Nephron progenitor cell (in vitro differentiated cells): Measurements from ENCODE around the gene USP26.
A peak's percentile ranks its signal among the peaks of the same experiment; 100 is the strongest.

Source experiments
- DNase-seq: peaks from one replicate; pipeline ENCODE4 v3.0.0; 2021
- H3K27ac Mint-ChIP-seq: 2 replicates; pipeline ENCODE4 v1.8.0; 2021; ENCODE audit warnings: mild to moderate bottlenecking, moderate library complexity, mixed read lengths
- H3K27me3 Mint-ChIP-seq: 2 replicates; pipeline ENCODE4 v1.8.0; 2021; ENCODE audit warnings: mild to moderate bottlenecking, low read depth, mixed read lengths; ENCODE audit not compliant: poor library complexity
- H3K36me3 Mint-ChIP-seq: 2 replicates; pipeline ENCODE4 v1.8.0; 2021; ENCODE audit warnings: low read depth, mixed read lengths
- H3K4me1 Mint-ChIP-seq: 2 replicates; pipeline ENCODE4 v1.8.0; 2021; ENCODE audit warnings: mixed read lengths
- H3K4me3 Mint-ChIP-seq: 2 replicates; pipeline ENCODE4 v1.8.0; 2021; ENCODE audit warnings: mild to moderate bottlenecking, moderate library complexity, mixed read lengths
- H3K9me3 Mint-ChIP-seq: 2 replicates; pipeline ENCODE4 v1.8.0; 2021; ENCODE audit warnings: mild to moderate bottlenecking, moderate library complexity, mixed read lengths
- TF ChIP-seq, protein P1 (sequence below): fragments of 200-600 bp; sonication (generic); IDR thresholded peaks from 2 replicates; pipeline ENCODE4 v1.5.0; 2021; ENCODE audit warnings: antibody characterized with exemption

USP26 gene

DNA sequence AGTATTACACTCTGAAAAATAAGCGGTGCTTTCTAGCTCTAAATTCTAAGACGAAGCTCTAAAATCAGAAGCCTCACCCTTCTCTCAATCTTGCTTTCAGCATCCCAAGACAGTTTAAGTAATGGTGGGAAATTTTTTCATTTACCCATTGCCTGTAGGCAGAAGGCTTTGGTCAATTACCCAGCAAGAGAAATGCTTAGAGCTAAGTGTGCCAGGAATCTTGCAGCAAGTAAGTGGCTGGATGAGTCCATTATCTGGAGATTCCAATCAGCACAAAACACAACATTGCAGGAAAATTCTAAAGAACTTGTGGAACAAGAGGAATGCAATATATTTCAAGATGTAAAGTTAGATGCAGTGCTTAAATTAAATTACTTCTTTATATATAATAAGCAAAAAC is 28.4 kb downstream of the USP26 start:
- peaks cover 17% of the 10 kb centered on the region for H3K9me3 Mint-ChIP-seq
- TF ChIP-seq, protein P1, sequence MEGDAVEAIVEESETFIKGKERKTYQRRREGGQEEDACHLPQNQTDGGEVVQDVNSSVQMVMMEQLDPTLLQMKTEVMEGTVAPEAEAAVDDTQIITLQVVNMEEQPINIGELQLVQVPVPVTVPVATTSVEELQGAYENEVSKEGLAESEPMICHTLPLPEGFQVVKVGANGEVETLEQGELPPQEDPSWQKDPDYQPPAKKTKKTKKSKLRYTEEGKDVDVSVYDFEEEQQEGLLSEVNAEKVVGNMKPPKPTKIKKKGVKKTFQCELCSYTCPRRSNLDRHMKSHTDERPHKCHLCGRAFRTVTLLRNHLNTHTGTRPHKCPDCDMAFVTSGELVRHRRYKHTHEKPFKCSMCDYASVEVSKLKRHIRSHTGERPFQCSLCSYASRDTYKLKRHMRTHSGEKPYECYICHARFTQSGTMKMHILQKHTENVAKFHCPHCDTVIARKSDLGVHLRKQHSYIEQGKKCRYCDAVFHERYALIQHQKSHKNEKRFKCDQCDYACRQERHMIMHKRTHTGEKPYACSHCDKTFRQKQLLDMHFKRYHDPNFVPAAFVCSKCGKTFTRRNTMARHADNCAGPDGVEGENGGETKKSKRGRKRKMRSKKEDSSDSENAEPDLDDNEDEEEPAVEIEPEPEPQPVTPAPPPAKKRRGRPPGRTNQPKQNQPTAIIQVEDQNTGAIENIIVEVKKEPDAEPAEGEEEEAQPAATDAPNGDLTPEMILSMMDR: no peak

DNA sequence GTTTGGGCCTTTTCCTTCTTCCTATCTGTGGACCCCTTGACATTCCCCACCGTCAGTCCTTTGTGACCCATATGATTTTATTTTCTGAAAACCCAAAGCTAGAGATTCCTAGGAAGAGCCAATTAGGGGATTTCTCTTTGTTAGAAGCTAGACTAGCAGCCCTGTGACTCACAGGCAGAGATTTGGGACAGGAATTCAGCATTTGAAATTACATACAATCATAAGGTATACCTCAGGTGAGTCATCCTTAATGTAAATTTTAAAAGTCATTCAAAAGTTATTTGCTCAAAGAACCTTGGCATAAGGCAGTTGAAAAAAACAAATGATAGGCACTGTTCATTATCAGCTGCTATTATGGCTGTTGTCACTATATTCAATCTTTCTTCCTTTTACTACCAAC is 40.6 kb downstream of the USP26 start:
- H3K9me3 Mint-ChIP-seq: peaks cover 10% of the 10 kb centered on the region
- no peaks in the 10 kb centered on the region for H3K27me3 Mint-ChIP-seq
- no peak overlapping the region for H3K27ac Mint-ChIP-seq
- TF ChIP-seq, protein P1: no peak
- DNase-seq: no peak
- peaks cover 22% of the 10 kb centered on the region for H3K4me1 Mint-ChIP-seq
- no peak overlapping the region for H3K4me3 Mint-ChIP-seq
- H3K36me3 Mint-ChIP-seq: no peaks in the 10 kb centered on the region

More for the DNA sequence above, 28.4 kb downstream of the USP26 start:
- no peaks in the 10 kb centered on the region for H3K27me3 Mint-ChIP-seq
- no peak overlapping the region for H3K27ac Mint-ChIP-seq
- H3K4me1 Mint-ChIP-seq: peaks cover 21% of the 10 kb centered on the region
- DNase-seq: no peak
- no peaks in the 10 kb centered on the region for H3K36me3 Mint-ChIP-seq
- no peak overlapping the region for H3K4me3 Mint-ChIP-seq

DNA sequence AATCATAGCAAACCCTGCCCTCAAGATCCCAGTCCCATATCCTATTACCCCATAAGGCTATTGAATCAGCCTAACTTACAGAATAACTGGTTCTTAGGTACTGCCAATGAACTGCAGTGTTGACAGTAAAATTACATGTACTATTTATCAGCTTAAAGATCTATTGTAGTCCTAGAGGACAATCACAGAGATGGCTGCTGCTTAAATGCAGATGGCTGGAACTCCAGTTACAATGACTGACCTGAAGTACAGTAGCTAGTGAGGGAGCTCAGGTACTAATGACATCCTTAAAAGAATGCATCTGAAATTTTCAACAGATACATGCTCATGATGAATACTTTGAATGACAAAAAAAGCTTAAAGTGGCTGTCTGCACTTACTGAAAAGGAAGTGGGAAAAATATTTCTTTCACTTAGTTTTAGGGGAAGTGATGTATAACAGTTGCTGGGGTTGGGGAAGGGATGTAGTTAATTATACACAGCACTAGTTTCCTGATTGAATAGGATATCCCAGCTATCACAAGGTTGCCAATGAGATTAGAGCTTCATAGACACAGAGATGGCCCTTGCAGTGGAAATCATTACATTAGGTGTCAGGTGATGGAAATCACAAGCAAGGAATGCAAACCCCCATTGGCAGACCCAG is 42.0 kb downstream of the USP26 start:
- H3K27ac Mint-ChIP-seq: peak overlapping the region; percentile 8
- H3K4me1 Mint-ChIP-seq: peaks cover 22% of the 10 kb centered on the region
- H3K27me3 Mint-ChIP-seq: no peaks in the 10 kb centered on the region
- TF ChIP-seq, protein P1: no peak
- H3K36me3 Mint-ChIP-seq: no peaks in the 10 kb centered on the region
- DNase-seq: no peak
- H3K4me3 Mint-ChIP-seq: no peak overlapping the region
- peaks cover 10% of the 10 kb centered on the region for H3K9me3 Mint-ChIP-seq

DNA sequence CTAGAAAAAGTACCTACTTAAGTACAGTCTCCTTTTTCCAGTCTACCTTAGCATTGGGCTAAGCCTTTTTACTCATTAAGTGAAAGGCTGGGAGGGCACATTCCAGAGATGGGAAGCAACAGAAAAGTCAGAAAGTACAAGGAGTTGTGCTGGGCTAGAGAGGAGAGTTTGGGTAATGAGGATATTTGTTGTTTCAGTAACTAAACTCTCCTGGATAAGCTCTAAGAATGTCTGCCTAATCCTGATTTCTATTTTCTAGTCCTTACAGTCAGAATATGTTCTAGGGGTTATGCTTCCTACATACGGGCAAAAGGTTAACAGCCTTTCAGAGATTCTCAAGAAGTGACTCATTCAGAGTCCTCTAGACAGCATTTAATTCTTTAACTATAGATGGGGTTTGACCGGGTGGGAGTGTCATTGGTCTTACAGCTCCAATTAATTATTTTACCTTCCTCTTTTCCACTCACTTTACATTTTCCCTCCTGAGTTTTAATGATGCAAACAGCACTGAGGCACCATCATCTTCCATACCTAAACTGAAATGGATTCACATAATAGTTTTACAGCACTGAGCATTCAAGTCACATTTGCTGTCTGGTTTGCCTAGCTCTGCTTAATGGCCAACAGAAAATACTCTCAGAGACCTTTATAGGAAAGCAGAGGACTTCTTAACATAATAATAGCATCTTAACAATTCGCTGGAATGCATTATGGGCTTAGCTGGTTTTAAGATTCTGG is 42.9 kb downstream of the USP26 start:
- Mint-ChIP-seq H3K4me3 (no peak overlapping the region), H3K27ac (no peak overlapping the region), H3K9me3 (peaks cover 9% of the 10 kb centered on the region), H3K4me1 (peaks cover 22% of the 10 kb centered on the region), H3K27me3 (no peaks in the 10 kb centered on the region), H3K36me3 (no peaks in the 10 kb centered on the region)
- no peak for DNase-seq
- TF ChIP-seq, protein P1: no peak

DNA sequence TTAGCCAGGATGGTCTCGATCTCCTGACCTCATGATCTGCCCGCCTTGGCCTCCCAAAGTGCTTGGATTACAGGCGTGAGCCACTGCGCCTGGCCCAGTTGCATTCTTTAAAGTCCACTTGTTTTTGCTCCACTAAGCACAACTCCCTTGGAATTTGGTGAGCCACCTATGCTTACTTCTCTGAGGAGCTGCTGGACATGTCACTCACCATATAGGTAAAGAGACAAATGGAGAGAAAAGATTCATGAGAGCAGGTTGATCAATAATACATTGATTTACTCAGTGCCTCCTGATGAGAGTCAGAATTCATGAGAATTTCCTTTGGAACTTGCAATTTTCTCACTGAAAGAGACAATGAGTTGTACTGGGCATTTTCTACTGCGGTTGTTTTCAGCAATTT is 48.2 kb downstream of the USP26 start:
- TF ChIP-seq, protein P1: no peak
- no peaks in the 10 kb centered on the region for H3K36me3 Mint-ChIP-seq
- H3K4me3 Mint-ChIP-seq: no peak overlapping the region
- H3K27me3 Mint-ChIP-seq: no peaks in the 10 kb centered on the region
- no peak overlapping the region for H3K27ac Mint-ChIP-seq
- no peak for DNase-seq
- H3K4me1 Mint-ChIP-seq: peaks cover 12% of the 10 kb centered on the region
- H3K9me3 Mint-ChIP-seq: no peaks in the 10 kb centered on the region

DNA sequence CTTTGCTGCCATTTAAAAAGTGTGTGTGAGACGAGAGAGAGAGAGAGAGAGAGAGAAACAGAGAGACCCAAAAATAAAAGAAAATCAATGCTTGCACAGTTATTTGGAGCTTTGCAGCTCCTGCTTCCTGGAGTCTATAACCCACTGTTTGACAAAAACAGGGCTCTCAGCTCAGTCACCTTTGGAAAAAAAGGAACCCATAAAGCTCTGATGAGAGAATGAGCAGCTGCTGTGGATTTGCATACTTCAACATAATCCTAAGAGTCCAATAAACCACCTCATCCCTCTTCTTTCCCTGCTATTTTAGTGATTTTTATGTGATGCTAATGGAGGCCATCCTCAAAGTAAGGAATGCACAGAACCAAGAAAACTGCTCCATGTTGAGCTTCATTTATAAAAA is 50.3 kb downstream of the USP26 start:
- no peaks in the 10 kb centered on the region for H3K36me3 Mint-ChIP-seq
- H3K4me1 Mint-ChIP-seq: no peaks in the 10 kb centered on the region
- TF ChIP-seq, protein P1: no peak
- DNase-seq: no peak
- no peaks in the 10 kb centered on the region for H3K27me3 Mint-ChIP-seq
- peaks cover 4% of the 10 kb centered on the region for H3K9me3 Mint-ChIP-seq
- H3K4me3 Mint-ChIP-seq: no peak overlapping the region
- H3K27ac Mint-ChIP-seq: no peak overlapping the region
